Measurements from ENCODE around the gene UGT1A4.
"Not testable (repeated sequence)": the region's sequence is repeated elsewhere in the genome, so short reads cannot be mapped to it uniquely, and the experiment has no call there.

The UGT1A4 gene

GRCh38 chr2:233746475-233747282 lies 28.1 kb downstream of the UGT1A4 start:
- Histone ChIP-seq H3K36me3 (ENCODE audit: insufficient read depth) (no peaks in the 10 kb centered on the region), H3K4me2 (no peak overlapping the region), H3K4me1 (ENCODE audit: low read depth, poor library complexity, severe bottlenecking) (no peaks in the 10 kb centered on the region), H3K79me2 (ENCODE audit: insufficient read depth, low read depth) (no peaks in the 10 kb centered on the region), H3K9ac (no peak overlapping the region), H4K20me1 (ENCODE audit: insufficient read depth) (no peaks in the 10 kb centered on the region), H3K27ac (no peak overlapping the region), H3K27me3 (ENCODE audit: insufficient read depth, low read depth) (no peaks in the 10 kb centered on the region), H3K4me3 (IDR thresholded peaks at IDR 0.05; ENCODE audit: insufficient read depth, low read depth, low read length) (no peak overlapping the region), H2AFZ (ENCODE audit: low read depth) (no peak overlapping the region)
- TF ChIP-seq, protein P1, sequence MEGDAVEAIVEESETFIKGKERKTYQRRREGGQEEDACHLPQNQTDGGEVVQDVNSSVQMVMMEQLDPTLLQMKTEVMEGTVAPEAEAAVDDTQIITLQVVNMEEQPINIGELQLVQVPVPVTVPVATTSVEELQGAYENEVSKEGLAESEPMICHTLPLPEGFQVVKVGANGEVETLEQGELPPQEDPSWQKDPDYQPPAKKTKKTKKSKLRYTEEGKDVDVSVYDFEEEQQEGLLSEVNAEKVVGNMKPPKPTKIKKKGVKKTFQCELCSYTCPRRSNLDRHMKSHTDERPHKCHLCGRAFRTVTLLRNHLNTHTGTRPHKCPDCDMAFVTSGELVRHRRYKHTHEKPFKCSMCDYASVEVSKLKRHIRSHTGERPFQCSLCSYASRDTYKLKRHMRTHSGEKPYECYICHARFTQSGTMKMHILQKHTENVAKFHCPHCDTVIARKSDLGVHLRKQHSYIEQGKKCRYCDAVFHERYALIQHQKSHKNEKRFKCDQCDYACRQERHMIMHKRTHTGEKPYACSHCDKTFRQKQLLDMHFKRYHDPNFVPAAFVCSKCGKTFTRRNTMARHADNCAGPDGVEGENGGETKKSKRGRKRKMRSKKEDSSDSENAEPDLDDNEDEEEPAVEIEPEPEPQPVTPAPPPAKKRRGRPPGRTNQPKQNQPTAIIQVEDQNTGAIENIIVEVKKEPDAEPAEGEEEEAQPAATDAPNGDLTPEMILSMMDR (conservative IDR thresholded peaks at IDR 0.05; ENCODE audit: low read depth, low read length) = no peak

DNA sequence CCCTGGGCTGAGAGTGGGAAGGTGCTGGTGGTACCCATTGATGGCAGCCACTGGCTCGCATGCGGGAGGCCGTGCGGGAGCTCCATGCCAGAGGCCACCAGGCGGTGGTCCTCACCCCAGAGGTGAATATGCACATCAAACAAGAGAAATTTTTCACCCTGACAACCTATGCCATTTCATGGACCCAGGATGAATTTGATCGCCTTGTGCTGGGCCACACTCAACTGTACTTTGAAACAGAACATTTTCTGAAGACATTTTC lies 28.7 kb downstream of the UGT1A4 start:
- no peaks in the 10 kb centered on the region for H3K36me3 ChIP-seq (ENCODE audit: insufficient read depth)
- TF ChIP-seq, protein P1 (conservative IDR thresholded peaks at IDR 0.05; ENCODE audit: low read depth, low read length) = no peak

DNA sequence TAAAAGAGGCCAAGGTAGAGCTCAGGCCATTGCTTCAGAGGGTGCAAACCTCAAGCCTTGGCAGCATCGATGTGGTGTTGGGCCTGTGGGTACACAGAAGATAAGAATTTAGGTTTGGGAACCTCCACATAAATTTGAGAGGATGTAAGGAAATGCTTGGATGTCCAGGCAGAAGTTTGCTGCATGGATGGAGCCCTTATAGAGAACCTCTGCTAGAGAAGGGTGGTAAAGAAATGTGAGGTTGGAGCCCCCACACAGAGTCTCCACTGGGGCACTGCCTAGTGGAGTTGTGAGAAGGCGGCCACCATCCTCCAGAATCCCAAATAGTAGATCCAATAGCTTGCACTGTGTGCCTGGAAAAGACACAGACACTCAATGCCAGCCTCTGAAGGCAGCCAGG lies 32.2 kb downstream of the UGT1A4 start:
- H3K79me2 ChIP-seq (ENCODE audit: insufficient read depth, low read depth); H4K20me1 ChIP-seq (ENCODE audit: insufficient read depth); H3K4me3 ChIP-seq (IDR thresholded peaks at IDR 0.05; ENCODE audit: insufficient read depth, low read depth, low read length); H3K36me3 ChIP-seq (ENCODE audit: insufficient read depth); H3K27me3 ChIP-seq (ENCODE audit: insufficient read depth, low read depth); H2AFZ ChIP-seq (ENCODE audit: low read depth); H3K4me1 ChIP-seq (ENCODE audit: low read depth, poor library complexity, severe bottlenecking); H3K9ac ChIP-seq; H3K4me2 ChIP-seq; H3K27ac ChIP-seq: not testable (repeated sequence)

More for the DNA sequence above, 28.7 kb downstream of the UGT1A4 start:
- H3K9ac ChIP-seq = no peak overlapping the region
- H3K4me1 ChIP-seq (ENCODE audit: low read depth, poor library complexity, severe bottlenecking) = no peaks in the 10 kb centered on the region
- H3K27ac ChIP-seq = no peak overlapping the region
- H3K4me3 ChIP-seq (IDR thresholded peaks at IDR 0.05; ENCODE audit: insufficient read depth, low read depth, low read length) = no peak overlapping the region
- H4K20me1 ChIP-seq (ENCODE audit: insufficient read depth) = no peaks in the 10 kb centered on the region
- no peaks in the 10 kb centered on the region for H3K27me3 ChIP-seq (ENCODE audit: insufficient read depth, low read depth)
- no peak overlapping the region for H2AFZ ChIP-seq (ENCODE audit: low read depth)
- H3K79me2 ChIP-seq (ENCODE audit: insufficient read depth, low read depth) = no peaks in the 10 kb centered on the region
- H3K4me2 ChIP-seq = no peak overlapping the region

DNA sequence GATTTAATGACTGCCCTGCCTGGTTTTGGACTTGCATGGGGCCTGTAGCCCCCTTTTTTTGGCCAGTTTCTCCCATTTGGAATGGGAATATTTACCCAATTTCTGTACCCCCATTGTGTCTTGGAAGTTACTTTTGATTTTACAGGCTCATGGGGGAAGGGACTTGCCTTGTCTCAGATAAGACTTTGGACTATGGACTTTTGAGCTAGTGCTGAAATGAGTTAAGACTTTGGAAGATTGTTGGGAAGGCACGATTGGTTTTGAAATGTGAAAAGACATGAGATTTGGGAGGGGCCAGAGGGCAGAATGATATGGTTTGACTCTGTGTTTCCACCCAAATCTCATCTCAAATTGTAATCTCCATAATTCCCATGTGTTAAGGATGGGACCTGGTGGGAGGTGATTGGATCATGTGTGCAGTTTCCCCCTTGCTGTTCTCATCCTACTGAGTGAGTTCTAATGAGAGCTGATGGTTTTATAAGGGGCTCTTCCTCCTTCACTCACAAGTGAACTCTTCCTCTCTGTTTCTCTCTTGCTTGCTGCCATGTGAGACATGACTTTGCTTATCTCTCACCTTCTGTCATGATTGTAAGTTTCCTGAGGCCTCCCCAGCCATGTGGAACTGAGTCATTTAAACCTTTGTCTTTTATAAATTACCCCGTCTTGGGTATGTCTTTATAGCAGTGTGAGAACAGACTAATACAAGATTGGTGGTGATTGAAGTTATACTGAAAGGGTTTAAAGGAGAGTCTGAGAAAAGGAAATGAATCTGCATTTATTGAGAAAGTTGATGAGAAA lies 32.9 kb downstream of the UGT1A4 start:
- H2AFZ ChIP-seq (ENCODE audit: low read depth); H3K4me1 ChIP-seq (ENCODE audit: low read depth, poor library complexity, severe bottlenecking); H4K20me1 ChIP-seq (ENCODE audit: insufficient read depth); H3K4me3 ChIP-seq (IDR thresholded peaks at IDR 0.05; ENCODE audit: insufficient read depth, low read depth, low read length); H3K9ac ChIP-seq; H3K4me2 ChIP-seq; H3K79me2 ChIP-seq (ENCODE audit: insufficient read depth, low read depth); H3K27me3 ChIP-seq (ENCODE audit: insufficient read depth, low read depth); H3K27ac ChIP-seq; H3K36me3 ChIP-seq (ENCODE audit: insufficient read depth): not testable (repeated sequence)

- H3K27me3 ChIP-seq (ENCODE audit: insufficient read depth, low read depth) = no peaks in the 10 kb centered on the region
These were observed 36.5 kb downstream of the UGT1A4 start for GRCh38 chr2:233754872-233755611.

More at GRCh38 chr2:233754872-233755611, 36.5 kb downstream of the UGT1A4 start:
- Histone ChIP-seq H3K4me2 (no peak overlapping the region), H3K36me3 (ENCODE audit: insufficient read depth) (no peaks in the 10 kb centered on the region), H3K4me3 (IDR thresholded peaks at IDR 0.05; ENCODE audit: insufficient read depth, low read depth, low read length) (no peak overlapping the region), H3K9ac (no peak overlapping the region), H3K4me1 (ENCODE audit: low read depth, poor library complexity, severe bottlenecking) (no peaks in the 10 kb centered on the region), H3K27ac (no peak overlapping the region), H2AFZ (ENCODE audit: low read depth) (no peak overlapping the region), H3K79me2 (ENCODE audit: insufficient read depth, low read depth) (no peaks in the 10 kb centered on the region), H4K20me1 (ENCODE audit: insufficient read depth) (no peaks in the 10 kb centered on the region)
- TF ChIP-seq, protein P1 (conservative IDR thresholded peaks at IDR 0.05; ENCODE audit: low read depth, low read length) = no peak
